Esophagus muscularis mucosa (tissue), 3 donors: ENCODE results near the gene HS6ST3.

Experiments used
- EP300 ChIP-seq: sonication (generic); formaldehyde crosslinking; IDR thresholded peaks from one replicate; pipeline ENCODE4 v1.6.1; 2017; ENCODE audit warnings: antibody characterized with exemption
- POLR2A ChIP-seq: fragments of 450-650 bp; IDR thresholded peaks from one replicate; pipeline ENCODE4 v1.6.1; 2017; ENCODE audit warnings: antibody characterized with exemption, moderate library complexity, mild to moderate bottlenecking, low read depth
- POLR2AphosphoS5 ChIP-seq, 2 donors: sonication (generic); formaldehyde crosslinking; IDR thresholded peaks; one replicate each; pipeline ENCODE4 v1.6.1; 2017; ENCODE audit warnings: antibody characterized with exemption in 2 of 2

DNA sequence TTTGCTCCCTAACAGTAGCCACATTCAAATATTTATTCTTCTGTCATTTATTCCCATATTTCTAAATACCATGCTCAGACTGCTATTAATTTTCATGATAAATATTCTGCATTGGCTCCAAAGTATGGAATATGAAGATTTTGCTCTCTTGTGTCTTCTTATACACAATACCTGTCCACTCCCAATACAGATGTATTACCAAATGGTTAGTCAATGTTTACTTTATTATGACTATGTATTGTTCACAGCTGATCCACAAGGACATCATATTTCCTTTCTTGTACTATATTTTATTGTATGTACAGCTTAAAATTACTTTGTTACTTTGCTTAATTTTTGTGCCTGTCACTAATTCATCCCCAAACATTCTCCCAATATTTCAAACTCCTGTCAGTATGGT lies 582.1 kb downstream of the HS6ST3 start:
- TF ChIP-seq POLR2A: no peak
- no peak for TF ChIP-seq EP300
- TF ChIP-seq POLR2AphosphoS5 (IDR thresholded peaks at IDR 0.05): no peak
